NCI-H446 treated with DMSO at 0.1 percent for 48 hours (cell line): ENCODE data around the gene GFER.

ENCODE experiments used
- DNase-seq: peaks from one replicate; lab custom pipeline; 2025; lab: John Stamatoyannopoulos, UW

The GFER gene

GRCh38 chr16:1974157-1975070, 9.6 kb upstream of the GFER start:
- no peak for DNase-seq

- no peak for DNase-seq
Observed at GRCh38 chr16:1975432-1976215, 8.4 kb upstream of the GFER start.

DNA sequence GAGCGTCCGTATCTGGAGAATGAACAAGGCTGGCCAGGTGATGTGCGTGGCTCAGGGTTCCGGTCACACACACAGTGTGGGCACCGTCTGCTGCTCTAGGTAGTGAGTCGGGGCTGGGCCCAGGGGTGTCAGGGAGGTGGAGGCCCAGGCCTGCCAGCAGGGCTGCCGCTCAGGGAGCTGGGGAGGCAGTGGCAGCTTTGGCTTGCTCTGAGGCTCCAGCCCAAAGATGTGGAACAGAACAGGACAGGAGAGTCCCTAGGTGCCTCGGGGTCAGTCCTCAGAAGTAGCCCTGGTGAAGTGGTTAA, 7.8 kb upstream of the GFER start:
- DNase-seq = no peak

- DNase-seq = no peak
Observed at GRCh38 chr16:1976951-1977874, 6.8 kb upstream of the GFER start.

- DNase-seq = no peak
Observed at GRCh38 chr16:1977875-1978268, 6.1 kb upstream of the GFER start.

DNA sequence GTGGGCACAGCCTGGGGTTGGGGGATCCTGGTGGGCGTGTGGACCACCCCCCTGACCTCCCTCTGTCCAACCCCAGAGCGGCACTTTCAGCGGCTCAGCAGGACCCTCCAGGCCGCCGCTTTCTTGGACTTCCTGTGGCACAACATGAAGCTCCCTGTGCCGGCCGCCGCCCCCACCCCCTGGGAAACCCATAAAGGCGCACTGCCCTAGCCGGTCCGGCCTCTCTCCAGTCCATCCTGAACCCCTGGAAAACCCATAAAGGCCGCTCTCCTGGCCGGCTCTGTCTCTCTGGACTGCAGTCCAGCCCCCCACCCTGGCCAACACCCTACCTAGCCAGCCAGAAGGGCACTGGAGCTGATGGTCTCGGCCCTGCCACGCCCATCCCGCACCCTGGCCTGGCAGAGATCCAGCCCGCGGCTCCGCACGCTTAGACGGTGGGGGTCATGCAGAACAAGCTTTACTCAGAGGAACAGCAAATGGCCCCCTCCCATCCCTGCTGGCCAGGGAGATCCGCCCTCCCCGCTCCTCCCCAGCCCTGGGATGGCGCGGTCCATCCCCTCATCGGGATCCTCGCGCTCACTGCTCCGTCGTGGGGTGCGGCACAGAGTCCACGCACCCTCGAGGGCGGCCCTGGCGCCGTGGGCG, 5.4 kb upstream of the GFER start:
- no peak for DNase-seq

- DNase-seq = no peak
Observed at GRCh38 chr16:1979271-1980029, 4.5 kb upstream of the GFER start.

GRCh38 chr16:1980030-1980769, 3.8 kb upstream of the GFER start:
- DNase-seq = no peak

DNA sequence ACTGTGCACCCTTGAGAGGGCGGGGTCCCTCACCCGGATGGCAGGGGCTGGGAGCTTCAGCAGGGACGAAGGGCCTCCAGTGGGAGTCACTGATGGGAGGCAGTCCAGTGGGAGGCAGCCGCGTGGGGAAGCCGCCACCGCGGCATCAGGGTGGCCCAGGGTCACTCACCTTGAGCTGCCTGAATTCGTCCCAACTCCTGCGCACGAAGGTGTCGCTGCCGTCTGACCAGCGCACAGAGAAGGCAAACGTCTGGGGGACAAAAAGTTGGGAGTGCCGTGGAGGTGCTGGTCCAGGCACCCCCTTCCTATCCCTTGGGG, 3.3 kb upstream of the GFER start:
- DNase-seq = no peak

DNA sequence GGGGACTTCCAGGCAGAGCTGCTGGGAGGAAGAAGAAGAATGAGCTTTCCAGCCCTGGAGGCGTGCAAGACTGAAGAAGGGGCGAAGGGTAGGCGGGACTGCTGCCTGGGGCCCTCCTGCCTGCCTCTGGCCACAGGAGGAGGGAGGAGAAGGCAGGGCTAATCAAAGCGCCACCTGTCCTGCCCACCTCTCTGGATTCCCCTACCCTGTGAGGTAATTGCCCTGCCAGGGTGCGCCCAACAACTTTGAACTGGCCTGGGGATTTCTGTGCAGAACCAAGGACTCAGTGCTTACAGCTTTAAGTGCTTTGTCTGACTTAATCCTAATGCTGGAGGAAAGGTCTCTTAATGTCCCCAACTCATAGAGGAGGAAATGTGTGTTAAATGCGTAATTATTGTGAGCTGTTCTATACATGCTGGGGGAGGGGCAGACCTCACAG, 2.6 kb upstream of the GFER start, which contains the start of gene NOXO1:
Gene NOXO1, minus strand, starts transcription at position 72 of the 439 bp plus-strand sequence. CDS start 290 bp downstream, outside the sequence.
- DNase-seq = no peak

DNA sequence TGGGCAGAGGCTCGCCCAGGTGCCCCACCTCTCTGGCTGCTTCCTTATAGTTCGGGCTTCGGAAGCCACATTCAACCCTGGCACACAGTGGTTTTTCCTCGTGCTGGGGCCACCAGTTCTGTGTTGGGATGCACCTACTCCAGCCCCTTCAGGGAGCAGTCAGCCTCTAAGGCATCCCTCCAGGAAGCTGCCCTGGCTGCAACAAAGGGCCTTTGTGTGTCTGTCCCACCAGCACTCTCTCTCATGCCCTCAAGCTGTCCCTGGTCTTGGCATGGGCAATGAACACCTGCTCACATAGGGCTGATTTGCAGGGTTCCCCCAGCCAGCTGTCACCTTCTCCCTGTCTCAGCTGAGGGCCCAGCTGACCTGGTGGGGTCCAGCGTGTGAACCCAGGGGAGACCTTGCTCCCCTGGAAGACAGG, 2.0 kb upstream of the GFER start:
- no peak for DNase-seq

- DNase-seq = no peak
Observed at GRCh38 chr16:1982991-1983543, 926 bp upstream of the GFER start.

DNA sequence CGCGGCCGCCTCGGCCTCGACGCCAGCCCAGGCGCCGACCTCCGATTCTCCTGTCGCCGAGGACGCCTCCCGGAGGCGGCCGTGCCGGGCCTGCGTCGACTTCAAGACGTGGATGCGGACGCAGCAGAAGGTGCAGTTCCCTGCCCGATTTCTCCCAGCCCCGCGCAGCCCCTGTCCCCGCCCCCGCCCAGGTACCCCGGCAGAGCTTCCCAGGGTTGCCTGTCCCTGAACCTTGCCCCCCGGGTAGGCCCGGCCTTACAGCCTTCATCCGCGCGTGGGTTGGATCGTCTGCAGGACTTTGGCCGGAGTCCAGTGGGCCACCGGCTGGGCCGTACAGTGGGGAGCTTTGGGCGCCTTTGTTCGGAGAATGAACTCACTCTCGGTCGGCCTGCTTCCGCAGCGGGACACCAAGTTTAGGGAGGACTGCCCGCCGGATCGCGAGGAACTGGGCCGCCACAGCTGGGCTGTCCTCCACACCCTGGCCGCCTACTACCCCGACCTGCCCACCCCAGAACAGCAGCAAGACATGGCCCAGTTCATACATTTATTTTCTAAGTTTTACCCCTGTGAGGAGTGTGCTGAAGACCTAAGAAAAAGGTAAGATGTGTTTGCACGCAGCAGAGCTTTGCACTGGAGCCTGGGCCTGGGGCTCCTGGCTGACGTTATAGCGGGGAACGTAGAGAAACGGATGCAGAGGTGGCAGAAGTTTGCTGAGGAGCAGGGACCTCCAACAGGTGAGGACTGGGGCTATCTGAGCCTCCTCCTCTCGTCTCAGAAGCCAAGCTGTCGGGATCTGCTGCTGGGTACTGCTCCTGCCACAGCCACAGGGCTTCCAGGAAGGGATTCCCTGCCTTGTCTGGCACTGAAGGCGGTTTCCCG, 593 bp downstream of the GFER start:
- no peak for DNase-seq

DNA sequence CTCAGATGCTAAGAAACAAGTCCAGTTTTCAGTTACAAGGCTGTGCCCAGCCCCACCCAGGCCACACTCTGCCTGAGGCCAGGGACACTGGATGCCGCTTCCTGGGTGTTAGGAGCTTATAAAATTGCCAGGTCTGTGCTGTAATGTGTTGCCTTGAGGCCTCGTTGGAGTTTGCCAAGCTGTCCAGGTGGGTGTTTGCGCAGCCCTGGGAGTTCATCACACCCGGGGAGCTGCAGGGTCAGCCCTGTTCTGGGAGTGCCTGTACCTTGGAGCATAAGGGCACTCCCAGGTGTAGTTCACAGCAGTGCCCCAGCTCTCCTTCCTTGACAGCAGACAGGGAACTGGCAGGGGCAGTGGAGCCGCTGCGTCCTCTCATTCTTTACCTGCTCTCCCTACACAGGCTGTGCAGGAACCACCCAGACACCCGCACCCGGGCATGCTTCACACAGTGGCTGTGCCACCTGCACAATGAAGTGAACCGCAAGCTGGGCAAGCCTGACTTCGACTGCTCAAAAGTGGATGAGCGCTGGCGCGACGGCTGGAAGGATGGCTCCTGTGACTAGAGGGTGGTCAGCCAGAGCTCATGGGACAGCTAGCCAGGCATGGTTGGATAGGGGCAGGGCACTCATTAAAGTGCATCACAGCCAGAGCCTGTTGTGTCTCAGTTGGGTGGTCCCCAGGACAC, 1.6 kb downstream of the GFER start:
- DNase-seq = no peak

GRCh38 chr16:1987198-1987597, 3.2 kb downstream of the GFER start:
- no peak for DNase-seq

- DNase-seq = no peak
Observed at GRCh38 chr16:1989209-1990100, 5.5 kb downstream of the GFER start, which contains the start of gene SYNGR3. Gene SYNGR3 (plus strand): TSS chr16:1989970. CDS start chr16:1990103, 133 bp downstream.

- DNase-seq = no peak
Observed at GRCh38 chr16:1990101-1990350, 6.0 kb downstream of the GFER start.
